Kasumi-1 (cell line): Measurements from ENCODE around the gene KLK8.
"Not testable (repeated sequence)": the region's sequence is repeated elsewhere in the genome, so short reads cannot be mapped to it uniquely, and the experiment has no call there.

ENCODE experiments used
- DNase-seq, 2 experiments: peaks; one replicate each; lab custom pipeline; 2025; lab: John Stamatoyannopoulos, UW

The KLK8 gene

GRCh38 chr19:51018745-51019543 is 17.5 kb upstream of the KLK8 start:
- DNase-seq = no peak

- DNase-seq = peak; percentile 35 to 43
Observed at GRCh38 chr19:51016798-51017683, 15.6 kb upstream of the KLK8 start.

GRCh38 chr19:51015691-51016267 is 14.4 kb upstream of the KLK8 start:
- no peak for DNase-seq

- no peak for DNase-seq
Observed at GRCh38 chr19:51014242-51014641, 12.8 kb upstream of the KLK8 start.

- DNase-seq = no peak
Observed at GRCh38 chr19:51012661-51013190, 11.3 kb upstream of the KLK8 start.

- no peak for DNase-seq
Observed at GRCh38 chr19:51010066-51010795, 8.8 kb upstream of the KLK8 start.

GRCh38 chr19:51009061-51009891 is 7.9 kb upstream of the KLK8 start:
- no peak for DNase-seq

GRCh38 chr19:51007488-51007887 is 6.1 kb upstream of the KLK8 start:
- no peak for DNase-seq

- no peak for DNase-seq
Observed at GRCh38 chr19:51006406-51006805, 5.0 kb upstream of the KLK8 start.

GRCh38 chr19:51005248-51005647 is 3.8 kb upstream of the KLK8 start:
- no peak for DNase-seq

- no peak for DNase-seq
Observed at GRCh38 chr19:51003316-51003715, 1.9 kb upstream of the KLK8 start.

- DNase-seq = no peak
Observed at GRCh38 chr19:51002542-51003311, 1.3 kb upstream of the KLK8 start.

- DNase-seq = no peak
Observed at GRCh38 chr19:51002089-51002532, 707 bp upstream of the KLK8 start.

- no peak for DNase-seq
Observed at GRCh38 chr19:51000981-51001380, 423 bp downstream of the KLK8 start.

GRCh38 chr19:51000426-51000825 is 978 bp downstream of the KLK8 start:
- DNase-seq = no peak

- no peak for DNase-seq
Observed at GRCh38 chr19:50998686-50999085, 2.7 kb downstream of the KLK8 start.

- no peak for DNase-seq
Observed at GRCh38 chr19:50998061-50998460, 3.3 kb downstream of the KLK8 start.

- DNase-seq = no peak
Observed at GRCh38 chr19:50994129-50994528, 7.3 kb downstream of the KLK8 start.

- DNase-seq = no peak
Observed at GRCh38 chr19:50992666-50993035, 8.8 kb downstream of the KLK8 start.

GRCh38 chr19:50984416-50984815 is 17.0 kb downstream of the KLK8 start:
- not testable (repeated sequence) for DNase-seq
